GM23338 (cell line): ENCODE measurements around the gene GPR37.

ENCODE experiments used
- EZH2 ChIP-seq: fragments of 200-600 bp; sonication (generic); IDR thresholded peaks from one replicate; pipeline ENCODE4 v1.8.0; 2017; ENCODE audit warnings: antibody characterized with exemption, mild to moderate bottlenecking, low read depth; ENCODE audit not compliant: unreplicated experiment
- JUNB ChIP-seq: IDR thresholded peaks from one replicate; pipeline ENCODE4 v1.6.1; 2016; ENCODE audit warnings: antibody characterized with exemption; ENCODE audit not compliant: unreplicated experiment
- TF ChIP-seq, protein P1 (sequence below), 2 experiments: fragments of 200-600 bp in 1 of 2; sonication (generic) in 1 of 2; conservative IDR thresholded peaks; 2 replicates each; pipeline versions ENCODE4 v1.5.1 to v1.6.1; 2016 to 2017; ENCODE audit warnings: antibody characterized with exemption in 2 of 2, low read depth in 2 of 2, mild to moderate bottlenecking in 2 of 2, moderate library complexity in 1 of 2

DNA sequence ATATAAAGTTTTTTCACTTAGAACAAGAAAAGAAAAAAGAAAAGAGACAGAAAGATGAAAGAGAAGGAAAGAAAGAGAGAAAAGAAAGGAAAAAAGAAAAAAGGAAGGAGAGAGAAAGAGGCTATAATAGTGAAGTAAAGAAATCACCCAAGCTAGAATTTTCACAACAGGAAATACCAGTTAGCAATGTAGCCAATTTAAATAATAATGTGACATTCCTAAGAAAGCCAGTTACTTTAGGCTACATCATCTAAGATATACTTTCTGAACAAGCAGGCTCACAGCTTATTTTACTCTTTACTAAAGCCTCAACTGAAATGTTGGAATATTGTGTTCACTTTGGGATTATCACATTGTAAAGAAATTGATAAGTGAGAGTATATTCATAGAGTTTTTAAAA lies 53.6 kb downstream of the GPR37 start:
- TF ChIP-seq EZH2 (no peak), JUNB (no peak)
- TF ChIP-seq, protein P1, sequence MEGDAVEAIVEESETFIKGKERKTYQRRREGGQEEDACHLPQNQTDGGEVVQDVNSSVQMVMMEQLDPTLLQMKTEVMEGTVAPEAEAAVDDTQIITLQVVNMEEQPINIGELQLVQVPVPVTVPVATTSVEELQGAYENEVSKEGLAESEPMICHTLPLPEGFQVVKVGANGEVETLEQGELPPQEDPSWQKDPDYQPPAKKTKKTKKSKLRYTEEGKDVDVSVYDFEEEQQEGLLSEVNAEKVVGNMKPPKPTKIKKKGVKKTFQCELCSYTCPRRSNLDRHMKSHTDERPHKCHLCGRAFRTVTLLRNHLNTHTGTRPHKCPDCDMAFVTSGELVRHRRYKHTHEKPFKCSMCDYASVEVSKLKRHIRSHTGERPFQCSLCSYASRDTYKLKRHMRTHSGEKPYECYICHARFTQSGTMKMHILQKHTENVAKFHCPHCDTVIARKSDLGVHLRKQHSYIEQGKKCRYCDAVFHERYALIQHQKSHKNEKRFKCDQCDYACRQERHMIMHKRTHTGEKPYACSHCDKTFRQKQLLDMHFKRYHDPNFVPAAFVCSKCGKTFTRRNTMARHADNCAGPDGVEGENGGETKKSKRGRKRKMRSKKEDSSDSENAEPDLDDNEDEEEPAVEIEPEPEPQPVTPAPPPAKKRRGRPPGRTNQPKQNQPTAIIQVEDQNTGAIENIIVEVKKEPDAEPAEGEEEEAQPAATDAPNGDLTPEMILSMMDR (conservative IDR thresholded peaks at IDR 0.05; ENCODE audit: low read depth in 2 of 2): no peak
